ENCODE data around the gene ROR2.
"Not testable (repeated sequence)": the region's sequence is repeated elsewhere in the genome, so short reads cannot be mapped to it uniquely, and the experiment has no call there.

Gene ROR2

DNA sequence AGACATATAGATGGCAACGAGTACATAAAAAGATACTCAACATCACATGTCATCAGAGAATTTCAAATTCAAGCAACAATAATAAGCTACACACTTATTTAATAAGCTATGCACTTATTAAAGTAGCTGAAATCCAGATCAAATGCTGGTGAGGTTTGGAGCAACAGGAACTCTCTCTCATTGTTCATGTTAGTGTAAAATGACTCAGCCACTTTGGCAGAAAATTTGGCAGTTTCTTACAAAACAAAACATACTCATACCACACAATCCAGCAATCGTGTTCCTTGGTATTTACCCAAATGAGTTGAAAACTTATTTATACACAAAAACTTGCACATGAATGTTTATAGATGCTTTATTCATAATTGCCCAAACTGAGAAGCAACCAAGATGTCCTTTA is 394.9 kb downstream of the ROR2 start:
- TF ChIP-seq CTCF (IDR thresholded peaks at IDR 0.05; ENCODE audit: low read length, missing control alignments): no peak
- DNase-seq (ENCODE audit: low read depth): peak; percentile 49
- no peak overlapping the region for H3K4me3 ChIP-seq (replicated peaks; ENCODE audit: low read depth, low read length)

DNA sequence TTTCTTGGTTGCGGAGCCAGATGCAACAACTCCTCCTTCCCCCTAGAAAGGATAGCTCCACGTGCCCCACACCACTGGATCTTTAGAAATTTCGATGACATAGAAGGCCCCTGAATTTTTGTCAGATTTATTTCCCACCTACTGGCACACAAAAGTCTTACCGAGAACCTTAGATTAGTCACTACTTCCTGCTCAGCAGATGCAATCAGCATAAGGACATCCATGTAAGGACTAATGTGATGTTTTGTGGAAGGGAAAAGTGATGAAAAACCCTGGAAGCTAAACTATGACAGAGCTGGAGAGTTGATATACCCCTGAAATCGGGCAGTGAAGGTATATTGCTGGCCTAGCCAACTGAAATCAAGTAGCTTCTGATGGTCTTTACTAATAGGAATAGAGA is 400.9 kb downstream of the ROR2 start:
- no peak overlapping the region for H3K4me3 ChIP-seq (replicated peaks; ENCODE audit: low read depth, low read length)
- TF ChIP-seq CTCF (IDR thresholded peaks at IDR 0.05; ENCODE audit: low read length, missing control alignments): no peak
- no peak for DNase-seq (ENCODE audit: low read depth)

DNA sequence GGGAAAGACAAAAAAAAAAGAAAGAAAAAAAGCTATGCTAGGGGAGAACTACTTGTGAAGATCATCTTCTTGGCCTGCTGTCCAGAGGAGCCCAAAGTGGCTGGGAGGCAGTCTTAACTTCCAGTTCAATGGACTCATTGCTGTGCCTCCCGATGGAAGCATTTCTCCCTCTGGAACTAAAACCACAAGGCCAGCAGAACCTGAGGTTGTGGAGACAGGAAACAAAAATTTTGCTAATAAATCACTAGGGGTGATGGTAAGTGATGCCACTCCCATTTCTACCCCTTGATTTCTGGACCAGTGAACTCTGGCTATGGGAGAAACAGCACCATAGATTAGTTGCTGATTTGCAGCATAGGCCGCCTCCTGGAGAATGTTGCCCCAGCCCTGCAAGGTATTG is 402.9 kb downstream of the ROR2 start:
- TF ChIP-seq CTCF (IDR thresholded peaks at IDR 0.05; ENCODE audit: low read length, missing control alignments): no peak
- no peak overlapping the region for H3K4me3 ChIP-seq (replicated peaks; ENCODE audit: low read depth, low read length)
- no peak for DNase-seq (ENCODE audit: low read depth)

- TF ChIP-seq CTCF (IDR thresholded peaks at IDR 0.05; ENCODE audit: low read length, missing control alignments): no peak
- DNase-seq (ENCODE audit: low read depth): peak; percentile 13
- no peak overlapping the region for H3K4me3 ChIP-seq (replicated peaks; ENCODE audit: low read depth, low read length)
Observed at GRCh38 chr9:91546574-91546973, 403.5 kb downstream of the ROR2 start.

DNA sequence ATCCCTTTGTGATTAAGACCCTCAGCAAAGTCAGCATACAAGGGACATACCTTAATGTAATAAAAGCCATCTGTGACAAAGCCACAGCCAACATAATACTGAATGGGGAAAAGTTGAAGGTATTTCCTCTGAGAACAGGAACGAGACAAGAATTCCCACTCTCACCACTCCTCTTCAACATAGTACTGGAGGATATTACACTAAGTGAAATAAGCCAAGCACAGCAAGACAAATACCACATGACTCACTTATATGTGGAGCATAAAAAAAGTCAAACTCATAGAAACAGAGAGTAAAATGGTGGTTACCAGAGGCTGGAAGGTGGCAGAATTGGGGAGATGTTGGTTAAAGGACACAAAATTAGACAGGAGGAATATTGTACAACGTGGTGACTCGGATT is 408.3 kb downstream of the ROR2 start:
- DNase-seq (ENCODE audit: low read depth): no peak
- TF ChIP-seq CTCF (IDR thresholded peaks at IDR 0.05; ENCODE audit: low read length, missing control alignments): no peak
- H3K4me3 ChIP-seq (replicated peaks; ENCODE audit: low read depth, low read length): no peak overlapping the region

GRCh38 chr9:91540506-91540905 is 409.5 kb downstream of the ROR2 start:
- not testable (repeated sequence) for H3K4me3 ChIP-seq (replicated peaks; ENCODE audit: low read depth, low read length); DNase-seq (ENCODE audit: low read depth)

GRCh38 chr9:91536211-91536691 is 413.8 kb downstream of the ROR2 start:
- no peak for TF ChIP-seq CTCF (IDR thresholded peaks at IDR 0.05; ENCODE audit: low read length, missing control alignments)
- DNase-seq (ENCODE audit: low read depth): no peak

More at GRCh38 chr9:91536211-91536691, 413.8 kb downstream of the ROR2 start:
- H3K4me3 ChIP-seq (replicated peaks; ENCODE audit: low read depth, low read length): no peak overlapping the region

Measured in fibroblast of pulmonary artery (primary cell).